PC-9 (cell line): ENCODE data around the gene GPR12.

Experiments
- CTCF ChIP-seq: fragments of 200-600 bp; sonication (generic); conservative IDR thresholded peaks from 2 replicates; pipeline ENCODE4 v1.6.1; 2017; ENCODE audit warnings: mixed run types, antibody characterized with exemption, mild to moderate bottlenecking, moderate library complexity
- EZH2 ChIP-seq: fragments of 200-600 bp; sonication (generic); IDR thresholded peaks from 2 replicates; pipeline ENCODE4 v1.8.0; 2017; ENCODE audit warnings: antibody characterized with exemption, low read depth

- TF ChIP-seq CTCF (no peak), EZH2 (no peak)
Observed at GRCh38 chr13:26780411-26780810, 19.8 kb upstream of the GPR12 start.
